GM12878 (cell line): ENCODE data around the gene NEU1. TPM values are rescaled to one million over a fixed set of nuclear protein-coding genes. Genes with fewer than 3 reads are reported as not detected.

ENCODE experiments used
- BCL11A ChIP-seq: IDR thresholded peaks from 2 replicates; pipeline ENCODE4 v1.6.1; 2011; ENCODE audit warnings: low read depth, low read length
- BCLAF1 ChIP-seq: fragments of 450-650 bp; IDR thresholded peaks from 2 replicates; pipeline ENCODE4 v1.6.1; 2017; ENCODE audit warnings: antibody characterized with exemption, mild to moderate bottlenecking, moderate library complexity
- CEBPB ChIP-seq, 2 experiments: fragments of 150-350 bp in 1 of 2; IDR thresholded peaks; 2 replicates each; pipeline ENCODE4 v1.6.1; 2012 to 2014; ENCODE audit warnings: low read depth in 2 of 2, low read length in 2 of 2, borderline replicate concordance in 1 of 2, inconsistent platforms in 1 of 2
- IKZF2 ChIP-seq, 2 experiments: fragments of 450-650 bp; IDR thresholded peaks; 2 replicates each; pipeline ENCODE4 v1.6.1; 2017; ENCODE audit warnings: mild to moderate bottlenecking in 2 of 2, moderate library complexity in 2 of 2
- JUND ChIP-seq: IDR thresholded peaks from 2 replicates; pipeline ENCODE4 v1.6.1; 2012; ENCODE audit warnings: low read depth, mild to moderate bottlenecking, low read length, improper control_type of control experiment, moderate library complexity
- MXI1 ChIP-seq: fragments of 150-350 bp; IDR thresholded peaks from 2 replicates; pipeline ENCODE4 v1.6.1; 2011; ENCODE audit warnings: low read depth, mild to moderate bottlenecking, inconsistent platforms, low read length, improper control_type of control experiment
- NBN ChIP-seq: fragments of 450-650 bp; IDR thresholded peaks from 2 replicates; pipeline ENCODE4 v1.6.1; 2016
- NFYB ChIP-seq: IDR thresholded peaks from 2 replicates; pipeline ENCODE4 v1.6.1; 2011; ENCODE audit warnings: low read depth, mild to moderate bottlenecking, low read length, improper control_type of control experiment, moderate library complexity; ENCODE audit not compliant: insufficient read depth
- SIN3A ChIP-seq: IDR thresholded peaks from 2 replicates; pipeline ENCODE4 v1.6.1; 2012; ENCODE audit warnings: low read depth, low read length, improper control_type of control experiment
- YY1 ChIP-seq: IDR thresholded peaks from 2 replicates; pipeline ENCODE4 v1.6.1; 2011; ENCODE audit warnings: low read depth, mild to moderate bottlenecking, low read length
- polyA plus RNA-seq, 11 experiments: library from polyadenylated mRNA; depleted of rRNA in 4 of 11; unstranded in 6 of 11; stranded (reverse) in 5 of 11; fragments of >200 nt; fragmentation: Nextera tagmentation in 4 of 11; fragmentation: Illumina TruSeq in 1 of 11; extraction: Ambion mirVana in 4 of 11; extraction: Trizol in 1 of 11; gene quantifications; 1 replicate in 1 of 11; 2 replicates in 10 of 11; pipeline versions ENCODE4 v1.2.1 to v1.2.3, GENCODE V29; 2011 to 2016; ENCODE audit warnings: inconsistent platforms in 2 of 11, missing spikeins in 2 of 11, low read depth in 1 of 11
- total RNA-seq, 4 experiments: library from RNA; depleted of rRNA in 3 of 4; stranded (reverse); fragments of >200 nt in 3 of 4; fragmentation: Illumina TruSeq in 1 of 4; extraction: Trizol in 1 of 4; gene quantifications; 2 replicates each; pipeline versions ENCODE4 v1.2.1 to v1.2.3, GENCODE V29; 2013 to 2021
- TF ChIP-seq, protein P1 (sequence below): fragments of 450-650 bp; IDR thresholded peaks from 2 replicates; pipeline ENCODE4 v1.6.1; 2017; ENCODE audit warnings: mild to moderate bottlenecking, low read depth, inconsistent platforms; ENCODE audit not compliant: poor library complexity, severe bottlenecking
- TF ChIP-seq, protein P2 (sequence below): fragments of 450-650 bp; formaldehyde crosslinking; IDR thresholded peaks from 2 replicates; pipeline ENCODE4 v1.4.0; 2022; ENCODE audit warnings: mild to moderate bottlenecking, moderate library complexity
- TF ChIP-seq, protein P3 (sequence below): fragments of 450-650 bp; formaldehyde crosslinking; IDR thresholded peaks from 2 replicates; pipeline ENCODE4 v1.4.0; 2020; ENCODE audit warnings: mild to moderate bottlenecking, moderate library complexity

The NEU1 gene
- total and polyA plus RNA-seq, 10 of the 15 experiments (the other 5 are each of a cell fraction or from before 2014, with no cell fraction given) = 7.2 to 26.9 (median 21.6) TPM

- TF ChIP-seq SIN3A (peak; percentile 51; the same call in 1 of the 2 replicates), JUND (no peak), NBN (peak; percentile 82), CEBPB (IDR thresholded peaks at IDR 0.05; ENCODE audit: borderline replicate concordance in 1 of 2, low read depth in 2 of 2, low read length in 2 of 2) (no peak), MXI1 (no peak; the same call in 1 of the 2 replicates), YY1 (peak; percentile 98), BCL11A (no peak), BCLAF1 (no peak), NFYB (no peak), IKZF2 (IDR thresholded peaks at IDR 0.05) (peak in 1 of 2 experiments; percentile 60; a peak in 1 of 4 replicates)
- TF ChIP-seq, protein P1, sequence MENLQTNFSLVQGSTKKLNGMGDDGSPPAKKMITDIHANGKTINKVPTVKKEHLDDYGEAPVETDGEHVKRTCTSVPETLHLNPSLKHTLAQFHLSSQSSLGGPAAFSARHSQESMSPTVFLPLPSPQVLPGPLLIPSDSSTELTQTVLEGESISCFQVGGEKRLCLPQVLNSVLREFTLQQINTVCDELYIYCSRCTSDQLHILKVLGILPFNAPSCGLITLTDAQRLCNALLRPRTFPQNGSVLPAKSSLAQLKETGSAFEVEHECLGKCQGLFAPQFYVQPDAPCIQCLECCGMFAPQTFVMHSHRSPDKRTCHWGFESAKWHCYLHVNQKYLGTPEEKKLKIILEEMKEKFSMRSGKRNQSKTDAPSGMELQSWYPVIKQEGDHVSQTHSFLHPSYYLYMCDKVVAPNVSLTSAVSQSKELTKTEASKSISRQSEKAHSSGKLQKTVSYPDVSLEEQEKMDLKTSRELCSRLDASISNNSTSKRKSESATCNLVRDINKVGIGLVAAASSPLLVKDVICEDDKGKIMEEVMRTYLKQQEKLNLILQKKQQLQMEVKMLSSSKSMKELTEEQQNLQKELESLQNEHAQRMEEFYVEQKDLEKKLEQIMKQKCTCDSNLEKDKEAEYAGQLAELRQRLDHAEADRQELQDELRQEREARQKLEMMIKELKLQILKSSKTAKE = peak; percentile 90
- TF ChIP-seq, protein P2, sequence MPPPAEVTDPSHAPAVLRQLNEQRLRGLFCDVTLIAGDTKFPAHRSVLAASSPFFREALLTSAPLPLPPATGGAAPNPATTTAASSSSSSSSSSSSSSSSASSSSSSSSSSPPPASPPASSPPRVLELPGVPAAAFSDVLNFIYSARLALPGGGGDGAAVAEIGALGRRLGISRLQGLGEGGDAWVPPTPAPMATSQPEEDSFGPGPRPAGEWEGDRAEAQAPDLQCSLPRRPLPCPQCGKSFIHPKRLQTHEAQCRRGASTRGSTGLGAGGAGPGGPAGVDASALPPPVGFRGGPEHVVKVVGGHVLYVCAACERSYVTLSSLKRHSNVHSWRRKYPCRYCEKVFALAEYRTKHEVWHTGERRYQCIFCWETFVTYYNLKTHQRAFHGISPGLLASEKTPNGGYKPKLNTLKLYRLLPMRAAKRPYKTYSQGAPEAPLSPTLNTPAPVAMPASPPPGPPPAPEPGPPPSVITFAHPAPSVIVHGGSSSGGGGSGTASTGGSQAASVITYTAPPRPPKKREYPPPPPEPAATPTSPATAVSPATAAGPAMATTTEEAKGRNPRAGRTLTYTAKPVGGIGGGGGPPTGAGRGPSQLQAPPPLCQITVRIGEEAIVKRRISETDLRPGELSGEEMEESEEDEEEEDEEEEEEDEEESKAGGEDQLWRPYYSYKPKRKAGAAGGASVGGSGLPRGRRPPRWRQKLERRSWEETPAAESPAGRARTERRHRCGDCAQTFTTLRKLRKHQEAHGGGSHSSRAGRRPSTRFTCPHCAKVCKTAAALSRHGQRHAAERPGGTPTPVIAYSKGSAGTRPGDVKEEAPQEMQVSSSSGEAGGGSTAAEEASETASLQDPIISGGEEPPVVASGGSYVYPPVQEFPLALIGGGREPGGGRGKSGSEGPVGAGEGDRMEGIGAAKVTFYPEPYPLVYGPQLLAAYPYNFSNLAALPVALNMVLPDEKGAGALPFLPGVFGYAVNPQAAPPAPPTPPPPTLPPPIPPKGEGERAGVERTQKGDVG (CRISPR knock-in tag) = no peak
- TF ChIP-seq, protein P3, sequence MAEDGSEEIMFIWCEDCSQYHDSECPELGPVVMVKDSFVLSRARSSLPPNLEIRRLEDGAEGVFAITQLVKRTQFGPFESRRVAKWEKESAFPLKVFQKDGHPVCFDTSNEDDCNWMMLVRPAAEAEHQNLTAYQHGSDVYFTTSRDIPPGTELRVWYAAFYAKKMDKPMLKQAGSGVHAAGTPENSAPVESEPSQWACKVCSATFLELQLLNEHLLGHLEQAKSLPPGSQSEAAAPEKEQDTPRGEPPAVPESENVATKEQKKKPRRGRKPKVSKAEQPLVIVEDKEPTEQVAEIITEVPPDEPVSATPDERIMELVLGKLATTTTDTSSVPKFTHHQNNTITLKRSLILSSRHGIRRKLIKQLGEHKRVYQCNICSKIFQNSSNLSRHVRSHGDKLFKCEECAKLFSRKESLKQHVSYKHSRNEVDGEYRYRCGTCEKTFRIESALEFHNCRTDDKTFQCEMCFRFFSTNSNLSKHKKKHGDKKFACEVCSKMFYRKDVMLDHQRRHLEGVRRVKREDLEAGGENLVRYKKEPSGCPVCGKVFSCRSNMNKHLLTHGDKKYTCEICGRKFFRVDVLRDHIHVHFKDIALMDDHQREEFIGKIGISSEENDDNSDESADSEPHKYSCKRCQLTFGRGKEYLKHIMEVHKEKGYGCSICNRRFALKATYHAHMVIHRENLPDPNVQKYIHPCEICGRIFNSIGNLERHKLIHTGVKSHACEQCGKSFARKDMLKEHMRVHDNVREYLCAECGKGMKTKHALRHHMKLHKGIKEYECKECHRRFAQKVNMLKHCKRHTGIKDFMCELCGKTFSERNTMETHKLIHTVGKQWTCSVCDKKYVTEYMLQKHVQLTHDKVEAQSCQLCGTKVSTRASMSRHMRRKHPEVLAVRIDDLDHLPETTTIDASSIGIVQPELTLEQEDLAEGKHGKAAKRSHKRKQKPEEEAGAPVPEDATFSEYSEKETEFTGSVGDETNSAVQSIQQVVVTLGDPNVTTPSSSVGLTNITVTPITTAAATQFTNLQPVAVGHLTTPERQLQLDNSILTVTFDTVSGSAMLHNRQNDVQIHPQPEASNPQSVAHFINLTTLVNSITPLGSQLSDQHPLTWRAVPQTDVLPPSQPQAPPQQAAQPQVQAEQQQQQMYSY (CRISPR knock-in tag) = no peak
These were observed 28.0 kb downstream of the NEU1 start (continued) for GRCh38 chr6:31834367-31835250.
